Tibial nerve (tissue), 4 donors: Measurements from ENCODE around the gene SATB2. TPM values are rescaled to one million over a fixed set of nuclear protein-coding genes. Genes with fewer than 3 reads are reported as not detected.

Experiments
- DNase-seq, 2 donors: peaks; one replicate each; pipeline ENCODE4 v3.0.0-alpha.2; 2019; ENCODE audit warnings: low spot score in 2 of 2
- H3K27ac ChIP-seq, 4 donors: fragments of 200-600 bp; sonication (generic) in 3 of 4; one replicate each; pipeline ENCODE4 v1.5.1; 2017 to 2019; ENCODE audit warnings: mild to moderate bottlenecking in 1 of 4
- H3K27me3 ChIP-seq, 2 donors: fragments of 200-600 bp; sonication (generic) in 1 of 2; one replicate each; pipeline versions ENCODE4 v1.5.1 to v1.6.0; 2017 to 2019
- H3K36me3 ChIP-seq, 3 donors: fragments of 200-600 bp; sonication (generic); one replicate each; pipeline ENCODE4 v1.5.1; 2018 to 2019
- H3K4me1 ChIP-seq, 4 donors: fragments of 200-600 bp; sonication (generic) in 3 of 4; one replicate each; pipeline ENCODE4 v1.5.1; 2017 to 2019
- H3K4me3 ChIP-seq, 4 donors: fragments of 200-600 bp; sonication (generic) in 3 of 4; one replicate each; pipeline ENCODE4 v1.5.1; 2017 to 2019; ENCODE audit warnings: mild to moderate bottlenecking in 1 of 4, moderate library complexity in 1 of 4
- H3K9me3 ChIP-seq, 4 donors: fragments of 200-600 bp; sonication (generic) in 3 of 4; one replicate each; pipeline ENCODE4 v1.5.1; 2017 to 2019
- EP300 ChIP-seq, 2 donors: sonication (generic); formaldehyde crosslinking; IDR thresholded peaks; one replicate each; pipeline ENCODE4 v1.6.1; 2017; ENCODE audit warnings: antibody characterized with exemption in 2 of 2, mild to moderate bottlenecking in 1 of 2
- POLR2A ChIP-seq, 2 donors: fragments of 450-650 bp; IDR thresholded peaks; one replicate each; pipeline ENCODE4 v1.6.1; 2017; ENCODE audit warnings: antibody characterized with exemption in 2 of 2, mild to moderate bottlenecking in 2 of 2, moderate library complexity in 2 of 2
- WGBS, 2 donors: methylation state at CpG; one replicate each; pipeline ENCODE4 v1.1.5; 2018; 5-methylcytosine and 5-hydroxymethylcytosine counted together
- total RNA-seq, 4 donors: library from RNA; depleted of rRNA; stranded (reverse); fragments of >200 nt; gene quantifications; one replicate each; pipeline ENCODE4 v1.1.0, GENCODE V29; 2016
- TF ChIP-seq, protein P1 (sequence below), 5 experiments: fragments of 200-600 bp in 3 of 5; fragments of 450-650 bp in 2 of 5; sonication (generic) in 3 of 5; IDR thresholded peaks; one replicate each; pipeline ENCODE4 v1.5.1; 2016 to 2019; ENCODE audit warnings: antibody characterized with exemption in 5 of 5, mild to moderate bottlenecking in 3 of 5, moderate library complexity in 2 of 5

Gene SATB2
- total RNA-seq, 4 donors from 2014 or later = 8.5 to 19.0 (median 12.0) TPM

DNA sequence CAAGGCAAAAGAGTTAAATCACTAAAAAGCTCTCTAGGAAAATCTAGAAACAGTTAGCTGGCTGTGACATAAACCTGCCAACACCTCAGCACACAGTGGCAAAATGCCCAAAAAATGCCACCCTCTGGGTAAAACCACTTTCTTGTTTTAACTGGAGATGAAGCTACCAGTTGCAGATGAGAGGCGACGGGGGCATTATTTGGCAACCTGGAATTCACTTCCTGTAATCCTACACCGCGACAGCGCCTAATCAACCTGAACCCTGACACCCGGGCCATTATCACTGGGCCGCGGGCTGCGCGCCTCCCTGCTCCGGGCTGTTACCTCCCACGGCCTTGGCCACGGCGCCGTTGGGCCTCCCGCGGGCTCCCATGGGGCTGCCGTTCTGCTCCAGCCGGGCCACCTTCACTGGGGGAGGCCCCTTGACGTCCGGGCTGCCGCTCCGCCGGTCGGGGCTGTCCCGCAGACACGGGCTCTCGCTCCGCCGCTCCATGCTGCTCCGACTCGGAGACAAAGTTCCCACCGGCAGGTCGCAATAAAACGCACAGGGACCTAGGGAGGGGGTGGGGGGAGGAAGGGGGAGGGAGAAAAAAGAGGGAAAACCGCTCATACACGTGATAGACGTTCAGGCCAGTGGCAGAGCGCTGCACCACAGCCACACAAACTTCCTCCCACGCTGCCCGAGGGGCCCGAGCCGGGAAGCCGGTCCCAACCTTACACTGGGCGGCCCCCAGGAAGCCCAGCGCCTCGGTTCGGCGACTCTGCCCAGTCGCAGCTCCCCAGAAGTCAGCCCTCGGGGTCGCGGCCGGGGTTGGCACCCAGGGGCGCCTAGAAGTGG is 2.0 kb downstream of the SATB2 start:
- H3K36me3 ChIP-seq = no peaks in the 10 kb centered on the region
- TF ChIP-seq POLR2A (IDR thresholded peaks at IDR 0.05) = no peak
- TF ChIP-seq, protein P1, sequence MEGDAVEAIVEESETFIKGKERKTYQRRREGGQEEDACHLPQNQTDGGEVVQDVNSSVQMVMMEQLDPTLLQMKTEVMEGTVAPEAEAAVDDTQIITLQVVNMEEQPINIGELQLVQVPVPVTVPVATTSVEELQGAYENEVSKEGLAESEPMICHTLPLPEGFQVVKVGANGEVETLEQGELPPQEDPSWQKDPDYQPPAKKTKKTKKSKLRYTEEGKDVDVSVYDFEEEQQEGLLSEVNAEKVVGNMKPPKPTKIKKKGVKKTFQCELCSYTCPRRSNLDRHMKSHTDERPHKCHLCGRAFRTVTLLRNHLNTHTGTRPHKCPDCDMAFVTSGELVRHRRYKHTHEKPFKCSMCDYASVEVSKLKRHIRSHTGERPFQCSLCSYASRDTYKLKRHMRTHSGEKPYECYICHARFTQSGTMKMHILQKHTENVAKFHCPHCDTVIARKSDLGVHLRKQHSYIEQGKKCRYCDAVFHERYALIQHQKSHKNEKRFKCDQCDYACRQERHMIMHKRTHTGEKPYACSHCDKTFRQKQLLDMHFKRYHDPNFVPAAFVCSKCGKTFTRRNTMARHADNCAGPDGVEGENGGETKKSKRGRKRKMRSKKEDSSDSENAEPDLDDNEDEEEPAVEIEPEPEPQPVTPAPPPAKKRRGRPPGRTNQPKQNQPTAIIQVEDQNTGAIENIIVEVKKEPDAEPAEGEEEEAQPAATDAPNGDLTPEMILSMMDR (IDR thresholded peaks at IDR 0.05) = no peak
- no peak for TF ChIP-seq EP300 (IDR thresholded peaks at IDR 0.05)
- H3K9me3 ChIP-seq = no peaks in the 10 kb centered on the region
- WGBS, 2 donors = 12 to 16% methylated on average over 42 to 53 of the region's 55 CpGs
- no peak for DNase-seq
- no peak overlapping the region for H3K27ac ChIP-seq
- H3K4me3 ChIP-seq = peak overlapping the region in 3 of 4 donors; percentile 20 to 84 (median 29)
- peaks cover 0 to 73% of the 10 kb centered on the region in 2 donors for H3K27me3 ChIP-seq
- H3K4me1 ChIP-seq = peaks cover 0 to 43% (median 10%) of the 10 kb centered on the region in 4 donors

DNA sequence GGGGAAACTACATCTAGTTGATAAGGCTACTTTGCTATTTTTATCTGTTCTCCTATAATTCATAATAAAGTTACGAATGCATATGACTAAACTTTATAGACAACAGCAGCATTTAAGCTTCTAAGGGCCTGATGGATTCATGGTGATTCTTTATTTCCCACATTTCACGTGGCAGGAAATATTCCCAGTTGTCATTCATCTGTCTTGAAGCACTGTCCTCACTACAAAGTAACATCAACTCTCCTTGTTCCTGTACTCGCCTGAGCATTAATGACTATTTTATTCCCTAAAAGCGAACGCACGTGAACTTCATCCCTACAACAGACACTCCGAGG is 2.6 kb downstream of the SATB2 start:
- no peaks in the 10 kb centered on the region for H3K9me3 ChIP-seq
- WGBS, 2 donors = 81 to 86% methylated on average over 7 of the region's 7 CpGs
- H3K27me3 ChIP-seq = peaks cover 0 to 73% of the 10 kb centered on the region in 2 donors
- DNase-seq = no peak
- no peak overlapping the region for H3K27ac ChIP-seq
- TF ChIP-seq EP300 (IDR thresholded peaks at IDR 0.05) (no peak), POLR2A (IDR thresholded peaks at IDR 0.05) (no peak)
- TF ChIP-seq, protein P1 (IDR thresholded peaks at IDR 0.05) = no peak
- no peak overlapping the region for H3K4me3 ChIP-seq
- no peaks in the 10 kb centered on the region for H3K36me3 ChIP-seq
- peaks cover 0 to 38% (median 10%) of the 10 kb centered on the region in 4 donors for H3K4me1 ChIP-seq

DNA sequence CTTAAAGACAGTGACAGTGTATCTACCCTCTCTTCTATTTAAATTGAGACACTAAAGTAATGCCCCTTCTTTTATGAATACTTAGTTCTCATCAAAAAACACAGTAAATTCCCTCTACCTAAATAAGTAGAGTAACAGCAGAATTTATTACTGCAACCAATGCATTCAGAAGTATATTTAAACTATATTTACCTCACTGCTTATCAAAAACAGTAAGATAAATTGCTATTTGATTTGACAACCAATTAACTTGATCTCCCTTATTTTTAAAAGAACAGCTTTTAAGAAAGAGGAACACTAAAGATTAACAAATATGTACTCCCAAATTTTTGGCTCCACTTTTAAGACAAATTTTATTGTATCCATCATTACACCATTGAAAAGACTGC is 4.8 kb downstream of the SATB2 start:
- Histone ChIP-seq H3K9me3 (no peaks in the 10 kb centered on the region), H3K4me3 (no peak overlapping the region), H3K27ac (no peak overlapping the region), H3K4me1 (peaks cover 0 to 29% (median 10%) of the 10 kb centered on the region in 4 donors), H3K27me3 (peaks cover 0 to 73% of the 10 kb centered on the region in 2 donors), H3K36me3 (no peaks in the 10 kb centered on the region)
- TF ChIP-seq, protein P1 (IDR thresholded peaks at IDR 0.05) = no peak
- no peak for TF ChIP-seq POLR2A (IDR thresholded peaks at IDR 0.05)
- no peak for DNase-seq

- no peaks in the 10 kb centered on the region for H3K36me3 ChIP-seq
- WGBS, 2 donors = 83 to 85% methylated on average over 2 of the region's 2 CpGs
- H3K27me3 ChIP-seq = peaks cover 0 to 68% of the 10 kb centered on the region in 2 donors
- DNase-seq = no peak
- H3K4me3 ChIP-seq = no peak overlapping the region
- no peak overlapping the region for H3K27ac ChIP-seq
- H3K9me3 ChIP-seq = no peaks in the 10 kb centered on the region
- TF ChIP-seq POLR2A (IDR thresholded peaks at IDR 0.05) (no peak), EP300 (IDR thresholded peaks at IDR 0.05) (no peak)
- TF ChIP-seq, protein P1 (IDR thresholded peaks at IDR 0.05) = no peak
- H3K4me1 ChIP-seq = peaks cover 0 to 24% (median 7%) of the 10 kb centered on the region in 4 donors
These were observed 5.3 kb downstream of the SATB2 start for GRCh38 chr2:199452260-199452990.

GRCh38 chr2:199449956-199450355 is 7.8 kb downstream of the SATB2 start:
- TF ChIP-seq EP300 (IDR thresholded peaks at IDR 0.05) = no peak
- no peak for TF ChIP-seq POLR2A (IDR thresholded peaks at IDR 0.05)
- TF ChIP-seq, protein P1 (IDR thresholded peaks at IDR 0.05) = no peak
- Histone ChIP-seq H3K27me3 (peaks cover 0 to 44% of the 10 kb centered on the region in 2 donors), H3K9me3 (no peaks in the 10 kb centered on the region), H3K4me1 (no peaks in the 10 kb centered on the region), H3K27ac (no peak overlapping the region), H3K36me3 (no peaks in the 10 kb centered on the region), H3K4me3 (no peak overlapping the region)
- DNase-seq = no peak
- 90 to 91% methylated on average over 3 of the region's 3 CpGs for WGBS, 2 donors
